ENCODE data around the gene YIPF2. TPM values are rescaled to one million over a fixed set of nuclear protein-coding genes. Genes with fewer than 3 reads are reported as not detected.

Gene YIPF2
- total RNA-seq, 1 experiment from 2014 or later: 126 TPM

DNA sequence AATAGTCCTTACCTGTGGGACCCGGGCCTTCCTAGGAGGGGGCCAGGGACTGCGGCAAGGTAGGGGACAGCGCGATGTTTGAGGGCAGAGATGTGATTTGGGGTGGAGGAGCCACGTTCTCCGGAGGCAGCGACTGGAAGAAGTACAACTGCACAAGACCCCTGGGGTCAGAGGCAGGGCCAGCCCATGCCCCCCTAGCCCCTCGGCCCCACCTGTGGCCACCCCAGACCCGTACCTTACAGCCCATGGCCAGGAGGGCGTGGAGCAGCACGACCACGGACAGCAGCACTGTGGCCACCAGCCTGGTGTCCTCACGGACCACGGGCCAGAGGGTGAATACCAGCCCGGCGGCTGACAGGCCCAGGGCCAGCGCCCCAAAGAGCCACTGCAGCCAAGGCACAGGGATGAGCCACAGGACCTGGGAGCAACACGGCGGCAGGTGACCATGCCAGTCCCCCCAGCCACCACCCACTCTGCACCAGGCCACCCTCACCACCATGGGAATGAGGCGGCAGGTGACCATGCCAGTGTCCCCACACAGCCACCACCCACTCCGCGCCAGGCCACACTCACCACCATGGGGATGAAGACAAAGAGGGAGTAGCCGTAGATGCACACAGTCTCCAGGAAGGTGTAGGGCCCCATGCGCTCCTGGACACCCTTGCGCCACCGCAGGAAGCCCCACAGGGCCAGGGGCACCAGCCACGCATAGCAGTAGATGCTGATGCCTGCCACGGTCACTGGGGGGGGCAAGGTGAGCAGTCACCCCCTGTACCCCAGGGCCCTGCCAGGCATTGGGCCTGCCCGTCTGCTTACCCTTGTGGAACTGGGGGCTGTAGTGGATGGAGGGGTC, 5.0 kb downstream of the YIPF2 start:
- DNase-seq: no peak
- no TSS peak for BruUV-seq (replicated peaks)
- no peaks in the 10 kb centered on the region for H3K27me3 ChIP-seq (ENCODE audit: low read length)
- no peaks in the 10 kb centered on the region for H3K9me3 ChIP-seq (ENCODE audit: low read length)
- no peak overlapping the region for H3K4me2 ChIP-seq (ENCODE audit: low read length)
- H3K9ac ChIP-seq (ENCODE audit: low read length): no peak overlapping the region
- intact Hi-C loops (cut with micrococcal nuclease): no loop called here
- H2AFZ ChIP-seq (ENCODE audit: low read length): no peak overlapping the region
- H3K79me2 ChIP-seq (ENCODE audit: low read length): peaks cover 16% of the 10 kb centered on the region
- ChIA-PET POLR2A (ENCODE audit: unreplicated experiment) (no interaction called here), CTCF (no interaction called here)
- H3K9me2 ChIP-seq (replicated peaks; ENCODE audit: low read length): no peaks in the 10 kb centered on the region
- H3K27ac ChIP-seq (ENCODE audit: low read length): no peak overlapping the region
- TF ChIP-seq EZH2 (IDR thresholded peaks at IDR 0.05; ENCODE audit: low read length, unreplicated experiment) (no peak), EZH2phosphoT487 (IDR thresholded peaks at IDR 0.05; ENCODE audit: borderline replicate concordance, low read length) (no peak)
- TF ChIP-seq, protein P1, sequence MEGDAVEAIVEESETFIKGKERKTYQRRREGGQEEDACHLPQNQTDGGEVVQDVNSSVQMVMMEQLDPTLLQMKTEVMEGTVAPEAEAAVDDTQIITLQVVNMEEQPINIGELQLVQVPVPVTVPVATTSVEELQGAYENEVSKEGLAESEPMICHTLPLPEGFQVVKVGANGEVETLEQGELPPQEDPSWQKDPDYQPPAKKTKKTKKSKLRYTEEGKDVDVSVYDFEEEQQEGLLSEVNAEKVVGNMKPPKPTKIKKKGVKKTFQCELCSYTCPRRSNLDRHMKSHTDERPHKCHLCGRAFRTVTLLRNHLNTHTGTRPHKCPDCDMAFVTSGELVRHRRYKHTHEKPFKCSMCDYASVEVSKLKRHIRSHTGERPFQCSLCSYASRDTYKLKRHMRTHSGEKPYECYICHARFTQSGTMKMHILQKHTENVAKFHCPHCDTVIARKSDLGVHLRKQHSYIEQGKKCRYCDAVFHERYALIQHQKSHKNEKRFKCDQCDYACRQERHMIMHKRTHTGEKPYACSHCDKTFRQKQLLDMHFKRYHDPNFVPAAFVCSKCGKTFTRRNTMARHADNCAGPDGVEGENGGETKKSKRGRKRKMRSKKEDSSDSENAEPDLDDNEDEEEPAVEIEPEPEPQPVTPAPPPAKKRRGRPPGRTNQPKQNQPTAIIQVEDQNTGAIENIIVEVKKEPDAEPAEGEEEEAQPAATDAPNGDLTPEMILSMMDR (conservative IDR thresholded peaks at IDR 0.05; ENCODE audit: low read depth, low read length): no peak
- H3K4me3 ChIP-seq (ENCODE audit: low read length): no peak overlapping the region
- no peaks in the 10 kb centered on the region for H4K20me1 ChIP-seq (ENCODE audit: low read length)
- no peak for ATAC-seq
- H3K36me3 ChIP-seq (ENCODE audit: low read depth, low read length): peaks cover 25% of the 10 kb centered on the region; the same call in 1 of the 2 replicates
- H3F3A ChIP-seq (ENCODE audit: low read length, unreplicated experiment): no peaks in the 10 kb centered on the region
- peaks cover 10% of the 10 kb centered on the region for H3K4me1 ChIP-seq (ENCODE audit: insufficient read depth, low read length)

DNA sequence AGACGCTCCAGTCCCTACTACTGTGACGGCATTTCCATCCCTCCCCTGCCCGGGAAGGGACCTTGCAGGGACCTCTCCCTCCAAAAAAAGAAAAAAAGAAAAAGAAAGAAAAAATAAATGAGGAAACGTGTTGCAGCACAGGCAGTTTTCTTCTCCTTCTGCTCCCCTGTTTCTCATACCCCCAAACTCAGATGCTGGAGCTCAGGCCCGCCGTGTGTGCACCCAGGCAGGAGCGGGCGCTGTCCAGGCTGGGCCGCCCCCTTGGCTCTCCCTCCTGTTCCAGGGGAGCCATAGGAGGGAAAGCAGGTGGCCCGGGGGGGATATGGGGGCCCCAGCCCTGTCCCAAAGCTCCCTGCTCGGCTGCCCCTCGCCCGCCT, 5.8 kb downstream of the YIPF2 start:
- no peaks in the 10 kb centered on the region for H3F3A ChIP-seq (ENCODE audit: low read length, unreplicated experiment)
- POLR2A ChIA-PET (ENCODE audit: unreplicated experiment): no interaction called here
- H4K20me1 ChIP-seq (ENCODE audit: low read length): no peaks in the 10 kb centered on the region
- DNase-seq (no peak), ATAC-seq (no peak)
- no peaks in the 10 kb centered on the region for H3K9me2 ChIP-seq (replicated peaks; ENCODE audit: low read length)
- peaks cover 8% of the 10 kb centered on the region for H3K4me1 ChIP-seq (ENCODE audit: insufficient read depth, low read length)
- intact Hi-C loops (cut with micrococcal nuclease): no loop called here
- H3K4me2 ChIP-seq (ENCODE audit: low read length): no peak overlapping the region
- no peak overlapping the region for H3K27ac ChIP-seq (ENCODE audit: low read length)
- H3K9me3 ChIP-seq (ENCODE audit: low read length): no peaks in the 10 kb centered on the region
- H3K27me3 ChIP-seq (ENCODE audit: low read length): no peaks in the 10 kb centered on the region
- peaks cover 9% of the 10 kb centered on the region for H3K79me2 ChIP-seq (ENCODE audit: low read length)
- H3K9ac ChIP-seq (ENCODE audit: low read length): no peak overlapping the region
- peaks cover 25% of the 10 kb centered on the region; the same call in 1 of the 2 replicates for H3K36me3 ChIP-seq (ENCODE audit: low read depth, low read length)
- TF ChIP-seq EZH2phosphoT487 (IDR thresholded peaks at IDR 0.05; ENCODE audit: borderline replicate concordance, low read length) (no peak), EZH2 (IDR thresholded peaks at IDR 0.05; ENCODE audit: low read length, unreplicated experiment) (no peak)
- TF ChIP-seq, protein P1 (conservative IDR thresholded peaks at IDR 0.05; ENCODE audit: low read depth, low read length): no peak
- H3K4me3 ChIP-seq (ENCODE audit: low read length): no peak overlapping the region
- H2AFZ ChIP-seq (ENCODE audit: low read length): no peak overlapping the region
- BruUV-seq (replicated peaks): no TSS peak
- CTCF ChIA-PET: no interaction called here

Data from PC-3 (cell line).